MCF 10A (cell line): ENCODE measurements around the gene KLF15. TPM values are rescaled to one million over a fixed set of nuclear protein-coding genes. Genes with fewer than 3 reads are reported as not detected.

Experiments
- BruUV-seq: library from RNA; stranded (reverse); fragments of 400-500 nt; replicated peaks from 2 replicates; lab custom pipeline; 2021; lab: Mats Ljungman, UMichigan
- CTCF ChIA-PET: fragments of 300-600 bp; sonication (Branson Sonifier 250); formaldehyde crosslinking; extraction: SDS; loops from one replicate; lab custom pipeline; 2021; ENCODE audit warnings: antibody characterized with exemption, inconsistent platforms; lab: Yijun Ruan, JAX
- POLR2A ChIA-PET: fragments of 300-600, 350-650 bp; sonication (Branson Sonifier 250); formaldehyde crosslinking; extraction: SDS; loops from one replicate; lab custom pipeline; 2020; ENCODE audit warnings: antibody characterized with exemption, inconsistent platforms; lab: Yijun Ruan, JAX
- DNase-seq: peaks from one replicate; pipeline ENCODE4 v3.0.0-alpha.2; 2018; ENCODE audit not compliant: unreplicated experiment
- H3K27ac Mint-ChIP-seq: one replicate; pipeline ENCODE4 v1.8.0; 2022; ENCODE audit warnings: mild to moderate bottlenecking, low read depth, mixed read lengths; ENCODE audit not compliant: unreplicated experiment
- H3K27me3 Mint-ChIP-seq: one replicate; pipeline ENCODE4 v1.8.0; 2022; ENCODE audit warnings: mixed read lengths; ENCODE audit not compliant: insufficient read depth, unreplicated experiment
- H3K36me3 Mint-ChIP-seq: one replicate; pipeline ENCODE4 v1.8.0; 2022; ENCODE audit warnings: mild to moderate bottlenecking, moderate library complexity, mixed read lengths; ENCODE audit not compliant: insufficient read depth, unreplicated experiment
- H3K4me1 Mint-ChIP-seq: one replicate; pipeline ENCODE4 v1.8.0; 2022; ENCODE audit warnings: mixed read lengths; ENCODE audit not compliant: insufficient read depth, unreplicated experiment
- H3K4me3 Mint-ChIP-seq: one replicate; pipeline ENCODE4 v1.8.0; 2022; ENCODE audit warnings: mild to moderate bottlenecking, moderate library complexity, mixed read lengths; ENCODE audit not compliant: unreplicated experiment
- H3K9me3 Mint-ChIP-seq: one replicate; pipeline ENCODE4 v1.8.0; 2022; ENCODE audit warnings: mixed read lengths; ENCODE audit not compliant: unreplicated experiment
- intact Hi-C: fragments of 100-400 bp; cut with micrococcal nuclease; formaldehyde crosslinking; loops from 2 replicates; pipeline ENCODE4 v1.14.1; 2022
- total RNA-seq: library from RNA; stranded (reverse); gene quantifications from 2 replicates; pipeline ENCODE4 v1.2.3, GENCODE V29; 2022
- TF ChIP-seq, protein P1 (sequence below): fragments of 200-600 bp; IDR thresholded peaks from one replicate; pipeline ENCODE4 v1.8.0; 2022; ENCODE audit warnings: antibody characterized with exemption, mild to moderate bottlenecking; ENCODE audit not compliant: unreplicated experiment

The KLF15 gene
- total RNA-seq, 1 experiment from 2014 or later: 8.3 TPM

DNA sequence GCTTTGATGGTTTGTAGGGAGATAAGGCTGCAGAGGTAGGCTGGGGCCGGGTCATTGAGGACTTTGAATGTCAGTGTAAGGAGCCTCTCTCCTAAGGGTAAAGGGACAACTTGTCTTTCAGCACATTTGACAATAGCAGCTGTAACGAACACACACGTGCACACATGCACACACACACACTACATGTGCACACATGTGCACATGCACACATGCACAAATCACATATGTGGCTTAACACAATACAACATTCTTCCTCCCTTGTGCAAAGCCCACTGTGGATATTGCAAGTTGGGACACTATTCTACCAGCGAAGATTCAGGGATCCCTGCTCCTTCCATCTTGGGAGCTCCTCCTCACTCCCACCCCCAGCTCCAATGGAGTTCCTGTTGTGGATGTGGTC, 36.4 kb upstream of the KLF15 start:
- CTCF ChIA-PET: interaction anchor here (0.9 to 2.2 kb wide), 3 partner anchors 148 to 473 kb away, joined by 5 to 12 read pairs (median 5); no protein-coding TSS in a partner anchor
- Mint-ChIP-seq H3K9me3 (no peaks in the 10 kb centered on the region), H3K27me3 (peaks cover 7% of the 10 kb centered on the region), H3K4me1 (peaks cover 7% of the 10 kb centered on the region), H3K27ac (no peak overlapping the region), H3K4me3 (no peak overlapping the region), H3K36me3 (no peaks in the 10 kb centered on the region)
- TF ChIP-seq, protein P1, sequence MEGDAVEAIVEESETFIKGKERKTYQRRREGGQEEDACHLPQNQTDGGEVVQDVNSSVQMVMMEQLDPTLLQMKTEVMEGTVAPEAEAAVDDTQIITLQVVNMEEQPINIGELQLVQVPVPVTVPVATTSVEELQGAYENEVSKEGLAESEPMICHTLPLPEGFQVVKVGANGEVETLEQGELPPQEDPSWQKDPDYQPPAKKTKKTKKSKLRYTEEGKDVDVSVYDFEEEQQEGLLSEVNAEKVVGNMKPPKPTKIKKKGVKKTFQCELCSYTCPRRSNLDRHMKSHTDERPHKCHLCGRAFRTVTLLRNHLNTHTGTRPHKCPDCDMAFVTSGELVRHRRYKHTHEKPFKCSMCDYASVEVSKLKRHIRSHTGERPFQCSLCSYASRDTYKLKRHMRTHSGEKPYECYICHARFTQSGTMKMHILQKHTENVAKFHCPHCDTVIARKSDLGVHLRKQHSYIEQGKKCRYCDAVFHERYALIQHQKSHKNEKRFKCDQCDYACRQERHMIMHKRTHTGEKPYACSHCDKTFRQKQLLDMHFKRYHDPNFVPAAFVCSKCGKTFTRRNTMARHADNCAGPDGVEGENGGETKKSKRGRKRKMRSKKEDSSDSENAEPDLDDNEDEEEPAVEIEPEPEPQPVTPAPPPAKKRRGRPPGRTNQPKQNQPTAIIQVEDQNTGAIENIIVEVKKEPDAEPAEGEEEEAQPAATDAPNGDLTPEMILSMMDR: no peak
- DNase-seq: no peak
- POLR2A ChIA-PET: no interaction called here
- no TSS peak for BruUV-seq
- intact Hi-C loops: no loop called here

DNA sequence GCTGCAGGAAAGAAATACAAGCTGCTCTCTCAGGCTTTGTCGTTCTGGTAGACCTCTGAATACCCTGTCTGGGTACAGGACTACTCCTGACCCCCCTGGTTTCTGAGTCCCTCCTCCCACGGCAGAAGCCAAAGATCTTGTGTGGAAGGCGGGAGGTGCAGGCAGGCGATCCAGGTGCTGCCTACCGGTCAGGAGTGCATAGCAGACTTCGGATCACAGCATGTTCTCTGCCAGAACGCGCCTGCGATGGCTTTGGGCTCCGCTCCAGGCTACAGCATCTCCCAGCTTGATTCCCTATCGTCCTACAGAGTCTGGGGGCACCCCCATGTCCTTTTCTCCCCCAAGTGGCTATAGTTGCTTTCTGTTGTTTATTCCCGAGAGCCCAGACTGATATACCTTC, 35.0 kb upstream of the KLF15 start:
- Mint-ChIP-seq H3K36me3 (no peaks in the 10 kb centered on the region), H3K9me3 (no peaks in the 10 kb centered on the region), H3K4me3 (no peak overlapping the region), H3K27ac (peak overlapping the region; percentile 27), H3K27me3 (peaks cover 7% of the 10 kb centered on the region), H3K4me1 (peaks cover 7% of the 10 kb centered on the region)
- BruUV-seq: no TSS peak
- no peak for DNase-seq
- intact Hi-C loops: no loop called here
- POLR2A ChIA-PET: interaction anchor here (0.6 kb wide), 3 partner anchors 134 to 761 kb away, joined by 3 to 4 read pairs (median 3); no protein-coding TSS in a partner anchor
- CTCF ChIA-PET: interaction anchor here (0.6 to 6.8 kb wide), 8 partner anchors 58 to 628 kb away, joined by 3 to 88 read pairs (median 4); no protein-coding TSS in a partner anchor
- TF ChIP-seq, protein P1: no peak

DNA sequence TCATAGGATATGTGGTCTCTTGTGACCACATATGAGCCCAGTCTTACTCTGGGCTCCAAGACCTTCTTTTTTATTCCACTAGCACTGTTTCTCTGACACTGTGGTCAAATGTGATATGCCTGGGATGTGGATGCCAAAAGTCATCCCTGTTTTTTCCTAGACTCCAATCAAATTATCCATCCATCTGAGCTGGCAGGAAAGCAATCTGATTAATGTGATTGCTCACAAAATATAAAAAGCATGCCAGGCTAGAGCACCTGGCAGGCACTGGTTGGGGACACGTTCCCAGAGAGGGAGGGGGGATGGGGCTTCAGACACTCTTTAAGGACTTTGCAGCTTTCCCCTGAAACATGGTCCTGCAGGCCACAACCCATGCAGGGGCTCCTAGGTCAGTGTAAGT, 34.4 kb upstream of the KLF15 start:
- Mint-ChIP-seq H3K9me3 (no peaks in the 10 kb centered on the region), H3K4me3 (no peak overlapping the region), H3K4me1 (peaks cover 7% of the 10 kb centered on the region), H3K27ac (no peak overlapping the region), H3K27me3 (peaks cover 7% of the 10 kb centered on the region), H3K36me3 (no peaks in the 10 kb centered on the region)
- TF ChIP-seq, protein P1: no peak
- BruUV-seq: no TSS peak
- no peak for DNase-seq
- POLR2A ChIA-PET: interaction anchor here (0.6 to 0.7 kb wide), 3 partner anchors 32 to 762 kb away, joined by 3 to 4 read pairs (median 3); no protein-coding TSS in a partner anchor
- CTCF ChIA-PET: interaction anchor here (0.6 to 6.8 kb wide), 4 partner anchors 146 to 258 kb away, joined by 3 to 88 read pairs (median 20); no protein-coding TSS in a partner anchor
- intact Hi-C loops: no loop called here

DNA sequence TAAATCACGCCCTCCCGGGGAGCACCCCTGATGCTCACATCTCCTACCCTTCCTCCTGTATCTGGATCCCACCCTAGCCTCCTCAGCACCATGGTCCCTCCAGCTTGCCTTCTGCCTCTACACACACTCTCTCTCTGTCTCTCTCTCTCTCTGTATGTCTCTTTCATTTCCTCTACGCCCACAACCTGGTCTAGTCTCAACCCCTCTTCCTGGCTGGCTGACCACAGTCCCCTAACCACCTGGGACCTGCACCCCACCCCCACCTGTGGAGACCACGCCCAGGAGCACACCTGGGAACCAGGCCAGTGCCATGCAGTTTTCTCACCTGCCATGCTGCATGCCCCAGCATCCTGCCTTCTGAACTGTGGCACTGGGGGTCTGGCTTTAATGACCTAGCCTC, 33.5 kb upstream of the KLF15 start:
- Mint-ChIP-seq H3K4me3 (no peak overlapping the region), H3K4me1 (peaks cover 7% of the 10 kb centered on the region), H3K9me3 (no peaks in the 10 kb centered on the region), H3K36me3 (no peaks in the 10 kb centered on the region), H3K27ac (no peak overlapping the region), H3K27me3 (peaks cover 7% of the 10 kb centered on the region)
- POLR2A ChIA-PET: no interaction called here
- DNase-seq: no peak
- TF ChIP-seq, protein P1: no peak
- no TSS peak for BruUV-seq
- CTCF ChIA-PET: interaction anchor here (0.8 to 6.8 kb wide), 8 partner anchors 20 to 468 kb away, joined by 3 to 88 read pairs (median 3); no protein-coding TSS in a partner anchor
- intact Hi-C loops: no loop called here
